Measurements from ENCODE around the gene STAG1.
"Not testable (repeated sequence)": the region's sequence is repeated elsewhere in the genome, so short reads cannot be mapped to it uniquely, and the experiment has no call there.

Gene STAG1

DNA sequence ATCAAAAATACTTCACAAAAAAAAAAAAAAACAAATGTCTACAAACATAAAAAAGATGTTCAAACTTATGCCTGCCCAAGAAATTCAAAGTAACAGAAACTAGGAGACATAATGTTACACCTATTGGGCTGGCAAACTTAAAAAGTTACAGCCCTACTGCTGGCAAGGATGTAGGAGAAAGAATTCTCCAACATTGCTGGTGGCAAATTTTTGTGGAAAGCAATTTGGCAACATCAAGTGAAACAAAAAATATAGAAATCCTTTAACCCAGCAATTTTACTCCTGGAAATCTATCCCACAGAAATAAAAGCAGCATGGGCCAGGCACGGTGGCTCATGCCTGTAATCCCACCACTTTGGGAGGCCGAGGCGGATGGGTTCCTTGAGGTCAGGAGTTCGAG, 73.2 kb downstream of the STAG1 start:
- H3K4me3 ChIP-seq (ENCODE audit: low read length) = no peak overlapping the region
- DNase-seq (ENCODE audit: low read depth) = no peak
- TF ChIP-seq, protein P1, sequence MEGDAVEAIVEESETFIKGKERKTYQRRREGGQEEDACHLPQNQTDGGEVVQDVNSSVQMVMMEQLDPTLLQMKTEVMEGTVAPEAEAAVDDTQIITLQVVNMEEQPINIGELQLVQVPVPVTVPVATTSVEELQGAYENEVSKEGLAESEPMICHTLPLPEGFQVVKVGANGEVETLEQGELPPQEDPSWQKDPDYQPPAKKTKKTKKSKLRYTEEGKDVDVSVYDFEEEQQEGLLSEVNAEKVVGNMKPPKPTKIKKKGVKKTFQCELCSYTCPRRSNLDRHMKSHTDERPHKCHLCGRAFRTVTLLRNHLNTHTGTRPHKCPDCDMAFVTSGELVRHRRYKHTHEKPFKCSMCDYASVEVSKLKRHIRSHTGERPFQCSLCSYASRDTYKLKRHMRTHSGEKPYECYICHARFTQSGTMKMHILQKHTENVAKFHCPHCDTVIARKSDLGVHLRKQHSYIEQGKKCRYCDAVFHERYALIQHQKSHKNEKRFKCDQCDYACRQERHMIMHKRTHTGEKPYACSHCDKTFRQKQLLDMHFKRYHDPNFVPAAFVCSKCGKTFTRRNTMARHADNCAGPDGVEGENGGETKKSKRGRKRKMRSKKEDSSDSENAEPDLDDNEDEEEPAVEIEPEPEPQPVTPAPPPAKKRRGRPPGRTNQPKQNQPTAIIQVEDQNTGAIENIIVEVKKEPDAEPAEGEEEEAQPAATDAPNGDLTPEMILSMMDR (conservative IDR thresholded peaks at IDR 0.05; ENCODE audit: low read depth, low read length) = no peak

DNA sequence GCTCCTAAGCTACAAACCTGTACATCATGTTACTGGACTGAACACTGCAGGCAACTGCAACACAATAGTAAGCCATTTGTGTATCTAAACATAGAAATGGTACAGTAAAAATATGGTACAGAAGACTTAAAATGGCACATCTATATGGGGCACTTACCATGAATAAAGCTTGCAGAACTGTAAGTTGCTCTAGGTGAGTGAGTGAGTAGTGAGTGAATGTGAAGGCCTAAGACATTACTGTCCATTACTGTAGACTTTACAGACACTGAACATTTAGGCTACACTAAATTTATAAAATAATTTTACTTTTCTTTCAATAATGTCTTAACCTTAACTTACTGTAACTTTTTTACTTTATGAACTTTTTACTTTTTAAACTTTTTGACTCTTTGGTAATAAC, 76.2 kb downstream of the STAG1 start:
- no peak overlapping the region for H3K4me3 ChIP-seq (ENCODE audit: low read length)
- no peak for DNase-seq (ENCODE audit: low read depth)
- TF ChIP-seq, protein P1 (conservative IDR thresholded peaks at IDR 0.05; ENCODE audit: low read depth, low read length) = no peak

GRCh38 chr3:136675150-136675858, 76.9 kb downstream of the STAG1 start:
- H3K4me3 ChIP-seq (ENCODE audit: low read length) = no peak overlapping the region
- TF ChIP-seq, protein P1 (conservative IDR thresholded peaks at IDR 0.05; ENCODE audit: low read depth, low read length) = no peak
- no peak for DNase-seq (ENCODE audit: low read depth)

- TF ChIP-seq, protein P1 (conservative IDR thresholded peaks at IDR 0.05; ENCODE audit: low read depth, low read length) = no peak
Measured at GRCh38 chr3:136672457-136672856, 79.7 kb downstream of the STAG1 start.

GRCh38 chr3:136671921-136672320, 80.3 kb downstream of the STAG1 start:
- DNase-seq (ENCODE audit: low read depth) = peak; percentile 23
- H3K4me3 ChIP-seq (ENCODE audit: low read length) = no peak overlapping the region
- TF ChIP-seq, protein P1 (conservative IDR thresholded peaks at IDR 0.05; ENCODE audit: low read depth, low read length) = no peak

More at GRCh38 chr3:136672457-136672856, 79.7 kb downstream of the STAG1 start:
- no peak overlapping the region for H3K4me3 ChIP-seq (ENCODE audit: low read length)
- DNase-seq (ENCODE audit: low read depth) = no peak

GRCh38 chr3:136670166-136670565, 82.0 kb downstream of the STAG1 start:
- no peak overlapping the region for H3K4me3 ChIP-seq (ENCODE audit: low read length)
- TF ChIP-seq, protein P1 (conservative IDR thresholded peaks at IDR 0.05; ENCODE audit: low read depth, low read length) = no peak
- no peak for DNase-seq (ENCODE audit: low read depth)

- no peak for DNase-seq (ENCODE audit: low read depth)
- no peak overlapping the region for H3K4me3 ChIP-seq (ENCODE audit: low read length)
- TF ChIP-seq, protein P1 (conservative IDR thresholded peaks at IDR 0.05; ENCODE audit: low read depth, low read length) = no peak
Measured at GRCh38 chr3:136667081-136667480, 85.1 kb downstream of the STAG1 start.

- DNase-seq (ENCODE audit: low read depth); H3K4me3 ChIP-seq (ENCODE audit: low read length): not testable (repeated sequence)
Measured at GRCh38 chr3:136666301-136666700, 85.9 kb downstream of the STAG1 start.

Data from retinal pigment epithelial cell (primary cell).